Measurements from ENCODE around the gene ETDA. TPM values are rescaled to one million over a fixed set of nuclear protein-coding genes. Genes with fewer than 3 reads are reported as not detected.

The ETDA gene
- total RNA-seq, 1 donor: not detected

GRCh38 chrX:135302269-135302873, 50.5 kb downstream of the ETDA start:
- no peak overlapping the region for H3K4me3 ChIP-seq (ENCODE audit: low read depth, low read length)
- DNase-seq (ENCODE audit: low read depth): no peak
- TF ChIP-seq, protein P1, sequence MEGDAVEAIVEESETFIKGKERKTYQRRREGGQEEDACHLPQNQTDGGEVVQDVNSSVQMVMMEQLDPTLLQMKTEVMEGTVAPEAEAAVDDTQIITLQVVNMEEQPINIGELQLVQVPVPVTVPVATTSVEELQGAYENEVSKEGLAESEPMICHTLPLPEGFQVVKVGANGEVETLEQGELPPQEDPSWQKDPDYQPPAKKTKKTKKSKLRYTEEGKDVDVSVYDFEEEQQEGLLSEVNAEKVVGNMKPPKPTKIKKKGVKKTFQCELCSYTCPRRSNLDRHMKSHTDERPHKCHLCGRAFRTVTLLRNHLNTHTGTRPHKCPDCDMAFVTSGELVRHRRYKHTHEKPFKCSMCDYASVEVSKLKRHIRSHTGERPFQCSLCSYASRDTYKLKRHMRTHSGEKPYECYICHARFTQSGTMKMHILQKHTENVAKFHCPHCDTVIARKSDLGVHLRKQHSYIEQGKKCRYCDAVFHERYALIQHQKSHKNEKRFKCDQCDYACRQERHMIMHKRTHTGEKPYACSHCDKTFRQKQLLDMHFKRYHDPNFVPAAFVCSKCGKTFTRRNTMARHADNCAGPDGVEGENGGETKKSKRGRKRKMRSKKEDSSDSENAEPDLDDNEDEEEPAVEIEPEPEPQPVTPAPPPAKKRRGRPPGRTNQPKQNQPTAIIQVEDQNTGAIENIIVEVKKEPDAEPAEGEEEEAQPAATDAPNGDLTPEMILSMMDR (IDR thresholded peaks at IDR 0.05; ENCODE audit: insufficient read depth, low read length): no peak

Other genes with a start within 250 kb of the ETDA start
- 13.2 and 13.4 TPM in 2 replicates for gene RTL8B, start 229.5 kb upstream of the ETDA start, total RNA-seq (ENCODE audit: low replicate concordance)
- gene RTL8C, start 219.7 kb upstream of the ETDA start, total RNA-seq (ENCODE audit: low replicate concordance): 68.4 and 152 TPM in 2 replicates
- 2.6 and 14.3 TPM in 2 replicates for gene RTL8A, start 199.9 kb upstream of the ETDA start, total RNA-seq (ENCODE audit: low replicate concordance)
- 0.63 and 1.1 TPM in 2 replicates for gene SMIM10L2B, start 153.3 kb upstream of the ETDA start, total RNA-seq (ENCODE audit: low replicate concordance)
- not detected in 2 replicates for gene ETDB, start 131.5 kb upstream of the ETDA start, total RNA-seq (ENCODE audit: low replicate concordance)
- gene CT55, start 80.7 kb upstream of the ETDA start, total RNA-seq (ENCODE audit: low replicate concordance): not detected in 2 replicates
- not detected in 2 replicates for gene ETDC, start 57.4 kb downstream of the ETDA start, total RNA-seq (ENCODE audit: low replicate concordance)
- 7.3 and 8.9 TPM in 2 replicates for gene ZNF75D, start 92.0 kb downstream of the ETDA start, total RNA-seq (ENCODE audit: low replicate concordance)
- gene ZNF449, start 92.7 kb downstream of the ETDA start, total RNA-seq (ENCODE audit: low replicate concordance): 5.9 and 11.1 TPM in 2 replicates
- 0.09 and 0.33 TPM in 2 replicates for gene SMIM10L2A, start 169.9 kb downstream of the ETDA start, total RNA-seq (ENCODE audit: low replicate concordance)

All from fibroblast of the aortic adventitia (primary cell).